Endothelial cell of umbilical vein (primary cell): ENCODE results near the gene VIL1. TPM values are rescaled to one million over a fixed set of nuclear protein-coding genes. Genes with fewer than 3 reads are reported as not detected.

Experiments used
- BruUV-seq: library from RNA; stranded (reverse); fragments of 400-500 nt; replicated peaks from 2 replicates; lab custom pipeline; 2021; lab: Mats Ljungman, UMichigan
- CTCF ChIA-PET: fragments of 300-600, 350-600 bp; sonication (Branson Sonifier 250); formaldehyde crosslinking; loops from one replicate; lab custom pipeline; 2021; ENCODE audit warnings: antibody characterized with exemption, inconsistent platforms; lab: Charles Lee
- POLR2A ChIA-PET: fragments of 300-600, 350-600 bp; sonication (Branson Sonifier 250); formaldehyde crosslinking; loops from one replicate; lab custom pipeline; 2021; ENCODE audit warnings: antibody characterized with exemption, inconsistent platforms; lab: Charles Lee
- DNase-seq: peaks from one replicate; pipeline ENCODE4 v3.0.0-alpha.2; 2011; ENCODE audit warnings: low read depth, low spot score
- FAIRE-seq: peaks from 2 replicates; lab custom pipeline; 2011; peaks lifted over from hg19 to GRCh38; lab: Jason Lieb, UNC
- H2AFZ ChIP-seq: 2 replicates; pipeline ENCODE4 v1.6.0; 2012; ENCODE audit warnings: low read depth, low read length, control low read depth, inconsistent platforms
- H3K27ac ChIP-seq: 2 replicates; pipeline ENCODE4 v1.5.1; 2011; ENCODE audit warnings: low read depth, mild to moderate bottlenecking, control low read depth, low read length, moderate library complexity; ENCODE audit not compliant: insufficient read depth
- H3K27me3 ChIP-seq, 2 experiments: 2 replicates each; pipeline versions ENCODE4 v1.6.0 to v1.6.1; 2011; ENCODE audit warnings: low read length in 2 of 2, mixed read lengths in 1 of 2; ENCODE audit not compliant: control insufficient read depth in 2 of 2, insufficient read depth in 2 of 2
- H3K36me3 ChIP-seq, 2 experiments: 2 replicates in 1 of 2; 3 replicates in 1 of 2; pipeline ENCODE4 v1.5.1; 2011; ENCODE audit warnings: low read length in 2 of 2, mild to moderate bottlenecking in 1 of 2, moderate library complexity in 1 of 2; ENCODE audit not compliant: control insufficient read depth in 2 of 2, insufficient read depth in 2 of 2; ENCODE audit errors: extremely low read depth in 1 of 2
- H3K4me1 ChIP-seq: 3 replicates; pipeline ENCODE4 v1.5.1; 2011; ENCODE audit warnings: mild to moderate bottlenecking, low read length; ENCODE audit not compliant: control insufficient read depth, insufficient read depth; ENCODE audit errors: extremely low read depth
- H3K4me2 ChIP-seq: 2 replicates; pipeline ENCODE4 v1.6.1; 2011; ENCODE audit warnings: low read length, control low read depth, mixed read lengths; ENCODE audit not compliant: insufficient read depth
- H3K4me3 ChIP-seq, 3 experiments: fragments of 200-600 bp in 1 of 3; sonication (generic), shearing (Covaris generic) in 1 of 3; replicated peaks in 1 of 3; 2 replicates each; pipeline ENCODE4 v1.5.1; 2011 to 2016; ENCODE audit warnings: control low read depth in 3 of 3, low read length in 3 of 3, mild to moderate bottlenecking in 2 of 3, inconsistent platforms in 1 of 3, low read depth in 1 of 3, moderate library complexity in 1 of 3; ENCODE audit not compliant: insufficient read depth in 1 of 3
- H3K79me2 ChIP-seq: 2 replicates; pipeline ENCODE4 v1.6.0; 2012; ENCODE audit warnings: low read length, inconsistent platforms; ENCODE audit not compliant: control insufficient read depth, insufficient read depth
- H3K9ac ChIP-seq: replicated peaks from 2 replicates; pipeline ENCODE3; 2011; ENCODE audit warnings: low read length, control low read depth; ENCODE audit not compliant: insufficient read depth; ENCODE audit errors: extremely low read depth
- H3K9me1 ChIP-seq: replicated peaks from 3 replicates; pipeline ENCODE4 v1.6.0; 2011; ENCODE audit warnings: mild to moderate bottlenecking, low read length; ENCODE audit not compliant: control insufficient read depth, insufficient read depth; ENCODE audit errors: extremely low read depth
- H3K9me3 ChIP-seq: replicated peaks from 2 replicates; pipeline ENCODE4 v1.5.1; 2012; ENCODE audit warnings: low read length, inconsistent platforms; ENCODE audit not compliant: control insufficient read depth, insufficient read depth
- H4K20me1 ChIP-seq: replicated peaks from 2 replicates; pipeline ENCODE3; 2011; ENCODE audit warnings: mild to moderate bottlenecking, low read length; ENCODE audit not compliant: control insufficient read depth, insufficient read depth; ENCODE audit errors: extremely low read depth
- CTCF ChIP-seq, 2 donors: IDR thresholded peaks; 1 replicate in 1 of 2; 2 replicates in 1 of 2; pipeline ENCODE4 v1.5.1; 2011; ENCODE audit warnings: low read length in 2 of 2, mild to moderate bottlenecking in 2 of 2, moderate library complexity in 2 of 2, control low read depth in 1 of 2, inconsistent platforms in 1 of 2, low read depth in 1 of 2; ENCODE audit not compliant: insufficient read depth in 1 of 2; ENCODE audit errors: extremely low read depth in 1 of 2
- EZH2 ChIP-seq: IDR thresholded peaks from 2 replicates; pipeline ENCODE4 v1.6.1; 2012; ENCODE audit warnings: borderline replicate concordance, low read depth, mild to moderate bottlenecking, moderate library complexity, low read length, inconsistent platforms; ENCODE audit not compliant: severe bottlenecking
- FOS ChIP-seq: IDR thresholded peaks from 2 replicates; pipeline ENCODE4 v1.6.1; 2011; ENCODE audit warnings: mild to moderate bottlenecking, low read length, moderate library complexity, borderline replicate concordance; ENCODE audit not compliant: insufficient read depth
- GATA2 ChIP-seq: IDR thresholded peaks from 2 replicates; pipeline ENCODE4 v1.7.0; 2011; ENCODE audit warnings: low read depth, mild to moderate bottlenecking, moderate library complexity, mixed read lengths, low read length; ENCODE audit not compliant: insufficient read length, insufficient read depth
- JUN ChIP-seq: IDR thresholded peaks from 2 replicates; pipeline ENCODE4 v1.6.1; 2011; ENCODE audit warnings: borderline replicate concordance, low read depth; ENCODE audit not compliant: insufficient read length, insufficient read depth
- MAX ChIP-seq: IDR thresholded peaks from 2 replicates; pipeline ENCODE4 v1.6.1; 2011; ENCODE audit not compliant: insufficient read depth, insufficient read length
- MYC ChIP-seq: IDR thresholded peaks from one replicate; pipeline ENCODE4 v1.6.1; 2011; ENCODE audit warnings: mild to moderate bottlenecking, low read depth, low read length
- POLR2A ChIP-seq: IDR thresholded peaks from 2 replicates; pipeline ENCODE4 v1.6.1; 2012; ENCODE audit warnings: low read depth, mild to moderate bottlenecking, control low read depth, low read length
- POLR2AphosphoS5 ChIP-seq: IDR thresholded peaks from 2 replicates; pipeline ENCODE4 v1.6.1; 2012; ENCODE audit warnings: low read depth, mild to moderate bottlenecking, control low read depth, low read length, moderate library complexity; ENCODE audit not compliant: insufficient read depth
- dilution Hi-C: fragments of 300-500 bp; cut with MboI; formaldehyde crosslinking; loops from one replicate; pipeline ENCODE4 v1.15.0; 2019; ENCODE audit warnings: low sequenced_read_pairs; ENCODE audit not compliant: extremely low pct_ligation_motif_present
- intact Hi-C: fragments of 100-400 bp; cut with micrococcal nuclease; formaldehyde crosslinking; loops from one replicate; pipeline ENCODE4 v1.10.0; 2022
- polyA plus RNA-seq, 4 experiments: library from polyadenylated mRNA; depleted of rRNA in 3 of 4; stranded (reverse) in 3 of 4; unstranded in 1 of 4; fragments of >200 nt; gene quantifications; 2 replicates each; pipeline versions ENCODE4 v1.2.1 to v1.2.3, GENCODE V29; 2011 to 2012; ENCODE audit warnings: missing spikeins in 1 of 4
- total RNA-seq: library from RNA; stranded (reverse); gene quantifications from 2 replicates; pipeline ENCODE4 v1.2.3, GENCODE V29; 2021

The VIL1 gene
- total and polyA plus RNA-seq, 2 donors (not counting 3 experiments of a cell fraction or from before 2014, with no cell fraction given): not detected

DNA sequence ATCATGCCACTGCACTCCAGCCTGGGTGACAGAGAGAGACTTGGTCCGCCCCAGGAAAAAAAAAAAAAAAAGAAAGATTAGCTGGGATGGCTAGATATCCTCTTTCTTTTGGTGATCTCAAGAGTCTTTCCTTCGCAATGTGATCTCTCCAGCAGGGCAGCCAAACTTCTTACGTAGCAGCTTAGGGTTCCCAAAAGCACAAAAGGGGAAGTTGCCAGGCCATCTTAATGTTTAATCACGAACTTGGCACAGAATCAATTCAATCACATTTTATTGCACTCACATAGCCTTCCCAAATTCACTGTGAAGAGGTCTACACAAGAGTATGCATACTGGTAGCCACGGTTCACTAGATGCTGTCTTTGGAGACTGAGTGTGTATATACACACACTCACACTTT, 53.1 kb downstream of the VIL1 start:
- POLR2A ChIA-PET: interaction anchor here (0.6 kb wide), 1 partner anchor 78 kb away, joined by 3 read pairs; no protein-coding TSS in a partner anchor
- intact Hi-C loops: no loop called here
- H3K27me3 ChIP-seq: no peaks in the 10 kb centered on the region

More for the DNA sequence above, 53.1 kb downstream of the VIL1 start:
- dilution Hi-C loops: no loop called here
- H3K27ac ChIP-seq: no peak overlapping the region
- no peaks in the 10 kb centered on the region for H4K20me1 ChIP-seq
- CTCF ChIA-PET: interaction anchor here (1.4 kb wide), 1 partner anchor 23 kb away, joined by 4 read pairs; no protein-coding TSS in a partner anchor
- no peak for TF ChIP-seq MAX
- no peak for TF ChIP-seq CTCF (IDR thresholded peaks at IDR 0.05; ENCODE audit: extremely low read depth in 1 of 2, insufficient read depth in 1 of 2, low read depth in 1 of 2, low read length in 2 of 2)
- no peak for TF ChIP-seq POLR2AphosphoS5
- TF ChIP-seq FOS: no peak
- no peak for TF ChIP-seq MYC
- no peak for TF ChIP-seq JUN
- TF ChIP-seq POLR2A: no peak
- no peak for TF ChIP-seq EZH2
- TF ChIP-seq GATA2: no peak
- no peak for FAIRE-seq
- no peak overlapping the region for H3K4me2 ChIP-seq
- H3K9ac ChIP-seq: no peak overlapping the region
- H3K9me3 ChIP-seq: no peaks in the 10 kb centered on the region
- BruUV-seq: no TSS peak
- no peaks in the 10 kb centered on the region for H3K9me1 ChIP-seq
- no peak overlapping the region for H3K4me3 ChIP-seq
- no peak overlapping the region for H2AFZ ChIP-seq
- DNase-seq: no peak
- peaks cover 2 to 6% of the 10 kb centered on the region in 2 experiments for H3K36me3 ChIP-seq
- no peaks in the 10 kb centered on the region for H3K79me2 ChIP-seq
- H3K4me1 ChIP-seq: no peaks in the 10 kb centered on the region
